Measurements from ENCODE around the gene GPR132. TPM values are rescaled to one million over a fixed set of nuclear protein-coding genes. Genes with fewer than 3 reads are reported as not detected.
A peak's percentile ranks its signal among the peaks of the same experiment; 100 is the strongest.

Gene GPR132
- total and polyA plus RNA-seq, 10 of the 15 experiments (the other 5 are each of a cell fraction or from before 2014, with no cell fraction given) = 1.9 to 49.3 (median 20.4) TPM

DNA sequence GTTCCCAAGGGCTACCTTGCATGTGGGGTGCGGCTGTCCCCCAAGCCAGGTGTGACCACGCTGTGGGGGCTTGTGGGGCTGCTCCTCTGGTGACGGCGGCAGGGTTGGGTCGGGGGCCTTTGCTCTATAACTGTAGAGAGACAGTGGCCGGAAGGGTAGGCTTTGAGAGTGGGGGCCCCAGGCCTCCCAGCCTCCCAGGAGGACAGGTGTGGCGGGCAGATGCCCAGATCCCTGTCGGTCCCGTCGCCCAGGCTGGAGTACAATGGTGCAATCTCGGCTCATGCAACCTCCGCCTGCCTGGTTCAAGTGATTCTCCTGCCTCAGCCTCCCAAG, 2.7 kb upstream of the GPR132 start (continued):
- TF ChIP-seq RAD51 (IDR thresholded peaks at IDR 0.05) (no peak), EGR1 (IDR thresholded peaks at IDR 0.05; ENCODE audit: borderline replicate concordance in 1 of 2, low read depth in 2 of 2, low read length in 2 of 2) (no peak)

GRCh38 chr14:105067140-105067968, 2.1 kb upstream of the GPR132 start:
- peak overlapping the region; percentile 98 for H3K4me2 ChIP-seq (ENCODE audit: control insufficient read depth, insufficient read depth)
- H3K79me2 ChIP-seq (ENCODE audit: control insufficient read depth, insufficient read depth, low read length) = peaks cover 49% of the 10 kb centered on the region
- POLR2A ChIA-PET = interaction anchor here (2.2 to 2.4 kb wide), 2 partner anchors 8 to 47 kb away, joined by 11 to 19 read pairs; partner anchors contain the start of gene CDCA4
- RAD21 ChIA-PET (ENCODE audit: unreplicated experiment) = interaction anchor here (0.7 to 5.3 kb wide), 5 partner anchors 8 to 48 kb away, joined by 3 to 25 read pairs (median 10); partner anchors contain the start of gene CDCA4
- peak overlapping the region; percentile 84 for H3K9ac ChIP-seq (ENCODE audit: control insufficient read depth, insufficient read depth, low read length)
- 17% methylated on average over 18 of the region's 18 CpGs for WGBS (ENCODE audit: insufficient coverage, insufficient replicate concordance, low lambda C conversion rate, missing lambda C conversion rate)
- DNase-seq (ENCODE audit: low read depth, low spot score) = peak; percentile 55
- no peak overlapping the region; the same call in 1 of the 2 replicates for H2AFZ ChIP-seq (ENCODE audit: control insufficient read depth, low read depth, low read length)
- peaks cover 63% of the 10 kb centered on the region for H3K4me1 ChIP-seq (ENCODE audit: control insufficient read depth, insufficient read depth, low read length)
- H3K27ac ChIP-seq (ENCODE audit: control insufficient read depth, insufficient read depth) = peak overlapping the region; percentile 93
- H3K4me3 ChIP-seq = peak overlapping the region; percentile 14; the same call in 1 of the 2 replicates
- SMC1A ChIA-PET (ENCODE audit: uncharacterized antibody, unreplicated experiment) = interaction anchor here (1.3 to 7.8 kb wide), 3 partner anchors 9 to 18 kb away, joined by 4 to 47 read pairs (median 5); no protein-coding TSS in a partner anchor
- H3K9me3 ChIP-seq (replicated peaks; ENCODE audit: control insufficient read depth, insufficient read depth, low read length) = no peaks in the 10 kb centered on the region
- intact Hi-C loops (cut with micrococcal nuclease; ENCODE audit: unreplicated experiment) = loop anchor here (5.0 to 10.0 kb wide), 2 partner anchors 45 to 417 kb away; partner anchors contain the start of genes CDCA4 and CRIP1
- H3K36me3 ChIP-seq (ENCODE audit: control insufficient read depth in 2 of 2, insufficient read depth in 2 of 2, low read length in 1 of 2) = no peaks in the 10 kb centered on the region
- no peaks in the 10 kb centered on the region for H4K20me1 ChIP-seq (ENCODE audit: control insufficient read depth, insufficient read depth)
- FAIRE-seq = no peak
- CTCF ChIA-PET = interaction anchor here (0.9 to 11.9 kb wide), 7 partner anchors 8 to 92 kb away, joined by 3 to 114 read pairs (median 6); no protein-coding TSS in a partner anchor
- ATAC-seq = peak; percentile 4
- no TSS peak for BruUV-seq (replicated peaks)
- in situ Hi-C loops (cut with MboI) = no loop called here
- no peaks in the 10 kb centered on the region for H3K27me3 ChIP-seq (replicated peaks in 1 of 2; ENCODE audit: control insufficient read depth in 2 of 2, insufficient read depth in 2 of 2, low read length in 1 of 2)
- TF ChIP-seq SUPT20H (IDR thresholded peaks at IDR 0.05; ENCODE audit: borderline replicate concordance, control insufficient read depth, low read depth, low read length) = no peak
- no peak for TF ChIP-seq MYB (IDR thresholded peaks at IDR 0.05; ENCODE audit: borderline replicate concordance, low read depth, low read length)
- no peak for TF ChIP-seq HCFC1 (IDR thresholded peaks at IDR 0.05; ENCODE audit: low read length)
- peak; percentile 26; the same call in 1 of the 2 replicates for TF ChIP-seq POLR2A (IDR thresholded peaks at IDR 0.05; ENCODE audit: low read depth, low read length)
- no peak for TF ChIP-seq SREBF1 (IDR thresholded peaks at IDR 0.05; ENCODE audit: low read length)
- no peak for TF ChIP-seq MXI1 (IDR thresholded peaks at IDR 0.05; ENCODE audit: low read depth, low read length)
- TF ChIP-seq BACH1 (IDR thresholded peaks at IDR 0.05; ENCODE audit: borderline replicate concordance) = no peak
- TF ChIP-seq CEBPB (IDR thresholded peaks at IDR 0.05; ENCODE audit: borderline replicate concordance in 1 of 2, low read depth in 2 of 2, low read length in 2 of 2) = no peak
- TF ChIP-seq ZNF207 (IDR thresholded peaks at IDR 0.05; ENCODE audit: borderline replicate concordance) = no peak
- no peak for TF ChIP-seq ZBTB40 (IDR thresholded peaks at IDR 0.05; ENCODE audit: borderline replicate concordance)
- peak; percentile 68; the same call in 1 of the 2 replicates for TF ChIP-seq POLR2AphosphoS5 (IDR thresholded peaks at IDR 0.05; ENCODE audit: low read length)
- no peak for TF ChIP-seq MLLT1 (IDR thresholded peaks at IDR 0.05)
